ENCODE data around the gene NMNAT3. TPM values are rescaled to one million over a fixed set of nuclear protein-coding genes. Genes with fewer than 3 reads are reported as not detected.
A peak's percentile ranks its signal among the peaks of the same experiment; 100 is the strongest.

Gene NMNAT3
- total and polyA plus RNA-seq, 4 donors, result 2.4 to 10.2 (median 3.4) TPM

DNA sequence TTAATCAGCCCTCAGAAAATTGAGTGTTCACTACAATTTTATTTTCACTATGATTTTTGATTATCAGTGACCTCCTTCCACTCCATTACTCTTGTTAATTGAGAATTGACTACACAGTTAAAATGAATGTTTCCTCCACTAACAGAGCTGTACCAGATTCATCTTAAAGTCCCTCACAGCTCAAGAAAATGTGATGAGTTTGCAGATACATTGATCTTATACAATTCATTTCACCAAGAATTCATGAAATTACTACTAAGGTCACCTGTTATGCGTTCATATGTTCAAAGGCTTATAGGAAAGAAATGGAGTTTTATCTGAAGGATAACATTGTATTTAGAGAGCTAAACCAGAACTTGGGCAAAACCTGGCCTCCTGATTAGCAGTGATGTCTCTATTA, 17.5 kb downstream of the NMNAT3 start:
- H3K4me1 ChIP-seq (ENCODE audit: control insufficient read depth in 5 of 5, insufficient read depth in 5 of 5, low read length in 5 of 5), result peaks cover 0 to 10% (median 3%) of the 10 kb centered on the region in 5 donors
- peaks cover 0 to 2% (median 0%) of the 10 kb centered on the region in 4 donors for H3K9me3 ChIP-seq (ENCODE audit: control insufficient read depth in 4 of 4, insufficient read depth in 3 of 4, low read length in 3 of 4)
- TF ChIP-seq, protein P1, sequence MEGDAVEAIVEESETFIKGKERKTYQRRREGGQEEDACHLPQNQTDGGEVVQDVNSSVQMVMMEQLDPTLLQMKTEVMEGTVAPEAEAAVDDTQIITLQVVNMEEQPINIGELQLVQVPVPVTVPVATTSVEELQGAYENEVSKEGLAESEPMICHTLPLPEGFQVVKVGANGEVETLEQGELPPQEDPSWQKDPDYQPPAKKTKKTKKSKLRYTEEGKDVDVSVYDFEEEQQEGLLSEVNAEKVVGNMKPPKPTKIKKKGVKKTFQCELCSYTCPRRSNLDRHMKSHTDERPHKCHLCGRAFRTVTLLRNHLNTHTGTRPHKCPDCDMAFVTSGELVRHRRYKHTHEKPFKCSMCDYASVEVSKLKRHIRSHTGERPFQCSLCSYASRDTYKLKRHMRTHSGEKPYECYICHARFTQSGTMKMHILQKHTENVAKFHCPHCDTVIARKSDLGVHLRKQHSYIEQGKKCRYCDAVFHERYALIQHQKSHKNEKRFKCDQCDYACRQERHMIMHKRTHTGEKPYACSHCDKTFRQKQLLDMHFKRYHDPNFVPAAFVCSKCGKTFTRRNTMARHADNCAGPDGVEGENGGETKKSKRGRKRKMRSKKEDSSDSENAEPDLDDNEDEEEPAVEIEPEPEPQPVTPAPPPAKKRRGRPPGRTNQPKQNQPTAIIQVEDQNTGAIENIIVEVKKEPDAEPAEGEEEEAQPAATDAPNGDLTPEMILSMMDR (IDR thresholded peaks at IDR 0.05; ENCODE audit: control extremely low read depth, extremely low read depth), result no peak
- 95% methylated on average over 1 of the region's 1 CpG for WGBS, 2 donors
- DNase-seq (no peak), ATAC-seq (ENCODE audit: insufficient read depth, low FRiP score) (no peak)
- no peak overlapping the region for H3K4me3 ChIP-seq
- no peaks in the 10 kb centered on the region for H3K27me3 ChIP-seq (ENCODE audit: control insufficient read depth in 3 of 3, insufficient read depth in 3 of 3, low read length in 2 of 3)
- H3K36me3 ChIP-seq (ENCODE audit: control insufficient read depth in 4 of 4, insufficient read depth in 4 of 4, low read length in 4 of 4), result no peaks in the 10 kb centered on the region
- no peak overlapping the region for H3K9ac ChIP-seq (ENCODE audit: insufficient read depth in 1 of 2, low read length in 2 of 2)
- H3K27ac ChIP-seq (ENCODE audit: low read depth in 1 of 2, low read length in 1 of 2), result no peak overlapping the region

GRCh38 chr3:139659511-139659910, 18.3 kb downstream of the NMNAT3 start:
- Histone ChIP-seq H3K4me1 (ENCODE audit: control insufficient read depth in 5 of 5, insufficient read depth in 5 of 5, low read length in 5 of 5) (peaks cover 0 to 14% (median 3%) of the 10 kb centered on the region in 5 donors), H3K36me3 (ENCODE audit: control insufficient read depth in 4 of 4, insufficient read depth in 4 of 4, low read length in 4 of 4) (no peaks in the 10 kb centered on the region), H3K4me3 (no peak overlapping the region), H3K27me3 (ENCODE audit: control insufficient read depth in 3 of 3, insufficient read depth in 3 of 3, low read length in 2 of 3) (no peaks in the 10 kb centered on the region), H3K9ac (ENCODE audit: insufficient read depth in 1 of 2, low read length in 2 of 2) (no peak overlapping the region), H3K9me3 (ENCODE audit: control insufficient read depth in 4 of 4, insufficient read depth in 3 of 4, low read length in 3 of 4) (peaks cover 0 to 2% (median 0%) of the 10 kb centered on the region in 4 donors), H3K27ac (ENCODE audit: low read depth in 1 of 2, low read length in 1 of 2) (no peak overlapping the region)
- ATAC-seq (ENCODE audit: insufficient read depth, low FRiP score) (no peak), DNase-seq (no peak)
- TF ChIP-seq, protein P1 (IDR thresholded peaks at IDR 0.05; ENCODE audit: control extremely low read depth, extremely low read depth), result no peak
- WGBS, 2 donors, result 90 to 93% methylated on average over 4 of the region's 4 CpGs

GRCh38 chr3:139657936-139658335, 19.8 kb downstream of the NMNAT3 start:
- ATAC-seq (ENCODE audit: insufficient read depth, low FRiP score) (no peak), DNase-seq (no peak)
- Histone ChIP-seq H3K36me3 (ENCODE audit: control insufficient read depth in 4 of 4, insufficient read depth in 4 of 4, low read length in 4 of 4) (no peaks in the 10 kb centered on the region), H3K9me3 (ENCODE audit: control insufficient read depth in 4 of 4, insufficient read depth in 3 of 4, low read length in 3 of 4) (peaks cover 0 to 2% (median 0%) of the 10 kb centered on the region in 4 donors), H3K4me3 (no peak overlapping the region), H3K9ac (ENCODE audit: insufficient read depth in 1 of 2, low read length in 2 of 2) (no peak overlapping the region), H3K27ac (ENCODE audit: low read depth in 1 of 2, low read length in 1 of 2) (no peak overlapping the region), H3K27me3 (ENCODE audit: control insufficient read depth in 3 of 3, insufficient read depth in 3 of 3, low read length in 2 of 3) (no peaks in the 10 kb centered on the region), H3K4me1 (ENCODE audit: control insufficient read depth in 5 of 5, insufficient read depth in 5 of 5, low read length in 5 of 5) (peaks cover 0 to 14% (median 7%) of the 10 kb centered on the region in 5 donors)
- TF ChIP-seq, protein P1 (IDR thresholded peaks at IDR 0.05; ENCODE audit: control extremely low read depth, extremely low read depth), result no peak
- 96 to 98% methylated on average over 3 of the region's 3 CpGs for WGBS, 2 donors

DNA sequence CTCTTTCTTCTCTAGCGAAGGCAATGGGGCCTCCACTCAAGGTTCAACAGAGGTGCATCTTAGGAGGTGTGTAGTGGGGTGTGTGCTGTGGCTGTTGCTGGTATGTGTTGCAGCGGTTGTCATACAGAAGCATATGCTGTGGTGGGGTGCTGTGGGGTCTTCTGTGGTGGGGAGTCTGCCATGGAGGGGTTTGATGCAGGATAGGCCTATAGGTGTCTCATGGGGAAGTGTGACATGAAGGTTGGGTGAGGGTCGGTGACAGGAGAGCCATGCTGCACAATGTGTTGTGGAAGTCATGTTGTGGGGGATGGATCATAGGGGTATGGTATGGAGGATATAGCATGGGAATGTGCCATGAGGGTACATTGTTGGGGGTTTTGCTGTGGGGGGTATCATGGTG, 20.3 kb downstream of the NMNAT3 start:
- ATAC-seq (ENCODE audit: insufficient read depth, low FRiP score), result peak; percentile 36
- no peak overlapping the region for H3K4me3 ChIP-seq
- H3K36me3 ChIP-seq (ENCODE audit: control insufficient read depth in 4 of 4, insufficient read depth in 4 of 4, low read length in 4 of 4), result no peaks in the 10 kb centered on the region
- H3K27me3 ChIP-seq (ENCODE audit: control insufficient read depth in 3 of 3, insufficient read depth in 3 of 3, low read length in 2 of 3), result no peaks in the 10 kb centered on the region
- H3K9ac ChIP-seq (ENCODE audit: insufficient read depth in 1 of 2, low read length in 2 of 2), result no peak overlapping the region
- H3K9me3 ChIP-seq (ENCODE audit: control insufficient read depth in 4 of 4, insufficient read depth in 3 of 4, low read length in 3 of 4), result peaks cover 0 to 2% (median 0%) of the 10 kb centered on the region in 4 donors
- H3K27ac ChIP-seq (ENCODE audit: low read depth in 1 of 2, low read length in 1 of 2), result no peak overlapping the region
- 95% methylated on average over 3 of the region's 3 CpGs for WGBS, 2 donors
- DNase-seq, result no peak
- TF ChIP-seq, protein P1 (IDR thresholded peaks at IDR 0.05; ENCODE audit: control extremely low read depth, extremely low read depth), result no peak
- H3K4me1 ChIP-seq (ENCODE audit: control insufficient read depth in 5 of 5, insufficient read depth in 5 of 5, low read length in 5 of 5), result peaks cover 0 to 14% (median 7%) of the 10 kb centered on the region in 5 donors
